ENCODE measurements around the gene VWA5B2.
A peak's percentile ranks its signal among the peaks of the same experiment; 100 is the strongest.

Gene VWA5B2

DNA sequence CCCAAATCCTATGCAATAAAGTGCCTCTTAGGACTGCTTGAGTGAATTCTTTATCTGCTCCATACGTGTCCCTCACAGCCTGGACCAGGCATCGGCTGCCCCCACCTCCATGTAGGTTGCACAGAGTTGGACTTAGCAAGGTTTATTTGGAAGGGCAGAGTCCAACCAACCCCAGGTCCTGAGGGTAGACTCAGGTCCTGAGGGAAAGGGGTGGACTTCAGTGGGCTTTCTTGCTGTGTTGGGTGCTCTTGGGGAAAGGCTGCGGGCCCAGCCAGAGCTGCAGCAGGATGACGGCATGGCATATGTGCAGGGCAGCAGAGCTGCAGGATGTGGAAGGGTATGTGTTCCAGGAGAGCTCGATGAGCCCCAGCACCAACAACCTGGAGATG lies 12.9 kb downstream of the VWA5B2 start:
- no peak for DNase-seq (ENCODE audit: low spot score)
- TF ChIP-seq, protein P1, sequence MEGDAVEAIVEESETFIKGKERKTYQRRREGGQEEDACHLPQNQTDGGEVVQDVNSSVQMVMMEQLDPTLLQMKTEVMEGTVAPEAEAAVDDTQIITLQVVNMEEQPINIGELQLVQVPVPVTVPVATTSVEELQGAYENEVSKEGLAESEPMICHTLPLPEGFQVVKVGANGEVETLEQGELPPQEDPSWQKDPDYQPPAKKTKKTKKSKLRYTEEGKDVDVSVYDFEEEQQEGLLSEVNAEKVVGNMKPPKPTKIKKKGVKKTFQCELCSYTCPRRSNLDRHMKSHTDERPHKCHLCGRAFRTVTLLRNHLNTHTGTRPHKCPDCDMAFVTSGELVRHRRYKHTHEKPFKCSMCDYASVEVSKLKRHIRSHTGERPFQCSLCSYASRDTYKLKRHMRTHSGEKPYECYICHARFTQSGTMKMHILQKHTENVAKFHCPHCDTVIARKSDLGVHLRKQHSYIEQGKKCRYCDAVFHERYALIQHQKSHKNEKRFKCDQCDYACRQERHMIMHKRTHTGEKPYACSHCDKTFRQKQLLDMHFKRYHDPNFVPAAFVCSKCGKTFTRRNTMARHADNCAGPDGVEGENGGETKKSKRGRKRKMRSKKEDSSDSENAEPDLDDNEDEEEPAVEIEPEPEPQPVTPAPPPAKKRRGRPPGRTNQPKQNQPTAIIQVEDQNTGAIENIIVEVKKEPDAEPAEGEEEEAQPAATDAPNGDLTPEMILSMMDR (IDR thresholded peaks at IDR 0.05; ENCODE audit: extremely low read depth, insufficient read depth, missing control alignments): no peak
- in situ Hi-C loops (cut with MboI; ENCODE audit: low pct_unique_long_range_greater_than_20kb, low sequenced_read_pairs, unreplicated experiment): loop anchor here (25.0 kb wide), 1 partner anchor 355 kb away; the partner anchor contains the start of gene PARL

DNA sequence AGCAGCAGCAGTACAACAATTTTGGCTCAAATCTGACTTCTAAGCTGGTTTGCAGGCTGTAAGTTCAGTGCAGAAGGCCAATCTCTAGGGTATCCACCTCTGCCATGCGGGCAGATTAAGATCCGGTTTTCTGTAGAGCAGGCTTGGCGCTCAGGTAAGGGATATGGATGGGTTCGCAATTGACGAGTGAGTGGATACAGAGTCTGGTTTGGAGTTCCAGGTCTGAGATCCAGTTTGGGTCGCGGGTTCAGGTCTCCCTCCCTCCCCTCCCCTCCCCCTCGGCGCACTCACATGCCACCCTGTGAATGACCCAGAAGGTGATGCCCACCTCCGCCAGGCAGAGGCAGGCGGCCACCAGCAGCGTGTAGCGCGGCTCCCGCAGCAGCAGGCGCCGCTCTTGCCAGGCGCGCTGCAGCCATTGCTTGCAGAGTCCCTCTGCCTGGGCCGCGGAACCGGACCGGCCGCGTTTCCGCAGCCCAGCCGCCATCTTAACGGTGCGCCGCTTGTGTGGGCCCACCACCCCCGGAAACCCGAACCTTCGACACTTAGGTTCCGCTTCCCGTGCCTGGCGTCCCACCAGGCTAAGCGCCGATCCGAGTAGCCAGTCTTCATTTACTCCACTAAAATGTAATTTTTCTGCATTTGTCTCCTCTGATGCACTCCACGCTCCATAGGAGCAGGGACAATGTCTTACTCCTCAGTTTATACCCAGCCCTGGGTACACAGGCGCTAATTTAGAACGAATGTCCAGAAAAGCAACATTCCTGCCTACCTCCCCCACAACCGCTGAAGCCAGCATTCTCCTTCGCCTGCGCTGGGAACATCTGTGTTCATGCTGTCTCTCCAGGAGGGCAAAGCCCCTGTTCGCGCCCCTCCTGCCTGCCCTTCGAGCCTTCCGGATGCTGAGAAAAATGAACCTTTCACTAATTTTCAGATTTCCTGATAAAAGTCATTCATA lies 19.3 kb downstream of the VWA5B2 start, which contains the start of gene ALG3:
ALG3 (minus strand) TSS at position 509 of the 958 bp plus-strand sequence; CDS start at position 487, 22 bp downstream.
- TF ChIP-seq, protein P1 (IDR thresholded peaks at IDR 0.05; ENCODE audit: extremely low read depth, insufficient read depth, missing control alignments): no peak
- DNase-seq (ENCODE audit: low spot score): peak; percentile 88
- in situ Hi-C loops (cut with MboI; ENCODE audit: low pct_unique_long_range_greater_than_20kb, low sequenced_read_pairs, unreplicated experiment): loop anchor here (25.0 kb wide), 1 partner anchor 361 kb away; the partner anchor contains the start of gene PARL

DNA sequence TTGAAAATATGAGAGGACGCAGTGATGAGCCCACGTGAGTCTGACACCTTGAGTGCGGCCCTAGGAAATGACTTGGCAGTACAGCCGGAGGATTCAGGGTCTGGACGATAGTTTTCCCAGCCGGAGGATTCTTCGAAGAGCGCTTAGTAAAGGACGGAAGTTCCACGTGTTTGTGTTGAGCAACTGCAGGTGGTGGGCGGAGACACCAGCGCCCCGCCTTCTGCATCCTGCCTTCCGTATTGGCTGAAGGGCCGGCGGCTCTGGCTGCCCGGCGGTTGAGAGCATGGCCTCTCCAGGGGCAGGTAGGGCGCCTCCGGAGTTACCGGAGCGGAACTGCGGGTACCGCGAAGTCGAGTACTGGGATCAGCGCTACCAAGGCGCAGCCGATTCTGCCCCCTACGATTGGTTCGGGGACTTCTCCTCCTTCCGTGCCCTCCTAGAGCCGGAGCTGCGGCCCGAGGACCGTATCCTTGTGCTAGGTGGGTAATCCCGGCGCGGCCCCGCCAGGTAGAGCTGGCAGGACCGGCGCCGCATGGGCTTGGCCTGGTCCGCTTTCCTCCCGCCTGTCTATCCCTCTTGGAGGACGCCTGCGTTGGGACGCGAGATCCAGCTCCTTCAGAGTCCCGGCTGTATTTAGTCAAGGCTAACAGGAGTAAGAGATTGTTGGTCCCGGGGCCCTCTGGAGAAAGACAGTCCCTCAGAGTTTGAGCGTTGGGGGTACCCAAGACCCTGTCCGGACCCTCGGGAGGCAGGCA lies 20.2 kb downstream of the VWA5B2 start, which contains the start of gene EEF1AKMT4:
EEF1AKMT4 (plus strand) TSS at position 261 of the 755 bp plus-strand sequence; CDS start at position 284, 23 bp downstream.
- in situ Hi-C loops (cut with MboI; ENCODE audit: low pct_unique_long_range_greater_than_20kb, low sequenced_read_pairs, unreplicated experiment): loop anchor here (25.0 kb wide), 1 partner anchor 362 kb away; the partner anchor contains the start of gene PARL
- TF ChIP-seq, protein P1 (IDR thresholded peaks at IDR 0.05; ENCODE audit: extremely low read depth, insufficient read depth, missing control alignments): peak; percentile 25
- peak; percentile 97 for DNase-seq (ENCODE audit: low spot score)

DNA sequence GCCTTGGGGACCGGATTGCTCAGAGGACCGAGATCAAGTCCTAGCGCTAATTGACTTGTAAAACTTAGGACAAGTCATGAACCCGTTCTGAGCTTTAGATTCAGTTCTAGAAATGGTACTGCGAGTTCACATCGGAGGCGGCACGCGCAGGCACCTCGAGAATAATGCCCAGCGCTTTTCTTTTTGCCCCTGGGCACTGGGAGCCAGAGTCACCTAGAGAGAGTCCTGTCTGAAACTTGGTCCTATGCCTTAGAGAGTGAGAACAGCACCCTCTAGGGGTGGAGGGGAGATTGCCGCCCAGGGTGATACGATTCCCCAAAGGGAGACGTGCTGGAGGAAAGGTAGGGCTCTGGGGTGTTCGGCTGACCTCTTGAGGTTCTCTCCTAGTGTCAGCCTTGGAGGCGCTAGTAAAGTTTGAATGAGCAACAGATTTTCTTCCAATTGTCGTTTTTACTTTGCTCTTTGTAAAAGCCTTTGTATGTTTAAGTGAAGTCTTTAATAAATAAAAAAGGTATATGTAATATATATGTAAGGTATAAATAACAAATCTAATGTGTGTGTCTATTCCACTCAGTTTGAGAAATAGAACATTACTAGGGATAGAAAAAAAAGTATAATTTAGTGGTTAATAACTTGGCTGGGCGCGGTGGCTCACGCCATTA lies 20.9 kb downstream of the VWA5B2 start:
- in situ Hi-C loops (cut with MboI; ENCODE audit: low pct_unique_long_range_greater_than_20kb, low sequenced_read_pairs, unreplicated experiment): no loop called here
- DNase-seq (ENCODE audit: low spot score): peak; percentile 91
- TF ChIP-seq, protein P1 (IDR thresholded peaks at IDR 0.05; ENCODE audit: extremely low read depth, insufficient read depth, missing control alignments): peak; percentile 89

DNA sequence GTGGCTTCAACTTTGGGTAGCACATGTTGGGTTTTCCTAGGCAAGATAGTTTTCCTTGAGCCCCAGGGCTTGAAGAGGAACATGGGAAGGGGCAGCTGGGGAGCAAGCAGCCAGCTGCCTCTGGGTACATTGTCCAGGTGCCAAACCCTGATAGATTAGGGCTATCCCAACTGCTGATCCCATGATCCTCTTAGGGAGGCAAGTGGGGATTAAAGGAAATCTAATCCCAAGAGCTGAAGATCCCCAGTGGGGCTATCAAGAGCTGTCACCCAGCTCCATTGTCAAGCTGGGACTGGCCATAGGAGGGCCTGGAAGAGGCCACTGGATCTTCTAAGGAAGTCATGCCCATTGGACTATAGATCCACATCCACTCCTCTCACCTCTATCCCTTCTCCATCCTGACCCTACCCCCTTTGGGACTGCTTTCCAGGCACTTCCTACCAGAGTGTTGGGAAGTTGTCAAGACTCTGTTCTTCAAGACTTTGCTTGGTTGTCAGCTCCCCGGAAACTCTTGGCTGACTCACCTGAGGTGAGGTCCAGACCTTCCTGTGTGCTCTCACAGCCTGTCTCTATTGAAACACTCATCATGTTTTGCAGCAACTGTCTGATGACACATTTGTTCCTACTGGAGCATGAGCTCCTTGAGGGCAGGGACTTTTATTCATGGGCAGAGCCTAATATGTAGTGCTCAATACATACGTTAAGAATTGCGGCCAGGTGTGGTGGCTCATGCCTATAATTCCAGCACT lies 26.1 kb downstream of the VWA5B2 start:
- TF ChIP-seq, protein P1 (IDR thresholded peaks at IDR 0.05; ENCODE audit: extremely low read depth, insufficient read depth, missing control alignments): no peak
- no peak for DNase-seq (ENCODE audit: low spot score)
- in situ Hi-C loops (cut with MboI; ENCODE audit: low pct_unique_long_range_greater_than_20kb, low sequenced_read_pairs, unreplicated experiment): no loop called here
